Stimulated activated CD8-positive, alpha-beta memory T cell treated with anti-CD3 and anti-CD28 coated beads, Interleukin-4, amount 100 ng/mL, for 1 hour (primary cell): Measurements from ENCODE around the gene ANXA5.

Source experiments
- DNase-seq, 2 donors: peaks; one replicate each; pipeline ENCODE4 v3.0.0-alpha.2; 2020; ENCODE audit warnings: low read depth in 2 of 2, low spot score in 1 of 2

ANXA5 gene

GRCh38 chr4:121712001-121712651 lies 15.3 kb upstream of the ANXA5 start:
- DNase-seq: no peak

GRCh38 chr4:121711263-121712000 lies 14.7 kb upstream of the ANXA5 start:
- no peak for DNase-seq

DNA sequence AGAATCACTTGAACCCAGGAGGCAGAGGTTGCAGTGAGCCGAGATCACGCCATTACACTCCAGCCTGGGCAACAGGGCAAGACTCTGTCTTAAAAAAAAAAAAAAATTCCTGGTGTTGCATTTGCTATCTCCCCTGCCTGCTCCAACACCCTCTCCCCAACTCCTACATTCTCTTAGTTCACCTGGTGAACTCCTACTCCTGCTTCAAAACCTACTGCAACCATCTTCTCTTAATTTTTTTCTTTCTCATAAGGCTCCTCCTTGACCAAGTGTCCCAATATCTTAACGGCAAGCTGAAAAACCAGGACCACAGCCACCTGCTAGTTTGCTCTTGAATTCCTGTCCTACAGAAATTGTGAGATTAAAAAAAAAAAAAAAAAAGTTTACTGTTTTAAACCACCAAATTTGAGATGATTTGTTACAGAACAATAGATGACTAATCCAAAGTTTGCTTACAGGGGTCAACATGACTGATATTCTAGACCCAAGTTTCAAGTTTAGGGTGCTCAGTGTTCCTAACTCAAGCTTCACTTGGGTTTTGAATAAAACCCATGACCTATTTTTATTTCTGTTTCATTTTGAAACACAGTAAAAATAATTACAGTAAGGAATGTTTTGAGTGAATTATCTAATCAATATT lies 13.1 kb upstream of the ANXA5 start:
- no peak for DNase-seq

- DNase-seq: no peak
These were observed 10.6 kb upstream of the ANXA5 start for GRCh38 chr4:121707344-121707743.

GRCh38 chr4:121706595-121707021 lies 9.8 kb upstream of the ANXA5 start:
- peak in 1 of 2 donors; percentile 17 for DNase-seq

GRCh38 chr4:121705521-121705920 lies 8.7 kb upstream of the ANXA5 start:
- no peak for DNase-seq

DNA sequence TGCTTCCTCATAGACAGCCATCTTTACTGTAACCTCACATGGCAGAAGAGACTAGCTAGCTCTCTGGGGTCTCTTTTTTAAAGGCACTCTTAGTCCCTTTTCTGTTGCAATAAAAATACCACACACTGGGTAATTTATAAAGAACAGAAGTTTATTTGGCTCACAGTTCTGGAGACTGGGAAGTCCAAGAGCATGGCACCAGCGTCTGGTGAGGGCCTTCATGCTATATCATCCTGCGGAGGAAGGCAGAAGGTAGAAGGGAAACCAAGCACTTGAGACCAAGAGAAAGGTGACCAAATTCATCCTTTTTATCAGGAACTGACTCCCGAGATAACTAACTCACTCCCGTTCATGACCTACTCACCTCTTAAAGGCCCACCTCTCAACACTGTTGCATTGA lies 5.4 kb upstream of the ANXA5 start:
- DNase-seq: no peak

- no peak for DNase-seq
These were observed 4.5 kb upstream of the ANXA5 start for GRCh38 chr4:121701263-121701662.

- DNase-seq: no peak
These were observed 1.5 kb upstream of the ANXA5 start for GRCh38 chr4:121698236-121698671.

DNA sequence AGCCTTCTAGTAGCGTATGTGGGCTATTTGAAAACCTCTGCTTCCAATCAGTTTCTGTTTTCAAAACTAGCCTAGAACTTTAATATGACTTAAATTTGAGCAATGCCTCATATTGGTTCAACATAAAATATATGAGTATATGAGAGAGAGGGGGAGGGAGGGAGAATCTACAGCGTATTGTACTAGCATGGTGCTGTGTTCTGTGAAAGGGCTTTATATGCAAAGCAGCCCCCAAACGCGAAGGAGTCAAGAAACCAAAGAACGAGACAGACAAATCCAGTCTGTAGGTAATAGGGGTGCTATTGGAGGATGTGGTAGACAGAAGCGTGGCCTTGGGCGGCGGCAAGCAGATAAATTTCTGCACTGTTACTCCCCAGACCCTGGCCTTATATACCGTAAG lies 784 bp upstream of the ANXA5 start:
- DNase-seq: no peak

DNA sequence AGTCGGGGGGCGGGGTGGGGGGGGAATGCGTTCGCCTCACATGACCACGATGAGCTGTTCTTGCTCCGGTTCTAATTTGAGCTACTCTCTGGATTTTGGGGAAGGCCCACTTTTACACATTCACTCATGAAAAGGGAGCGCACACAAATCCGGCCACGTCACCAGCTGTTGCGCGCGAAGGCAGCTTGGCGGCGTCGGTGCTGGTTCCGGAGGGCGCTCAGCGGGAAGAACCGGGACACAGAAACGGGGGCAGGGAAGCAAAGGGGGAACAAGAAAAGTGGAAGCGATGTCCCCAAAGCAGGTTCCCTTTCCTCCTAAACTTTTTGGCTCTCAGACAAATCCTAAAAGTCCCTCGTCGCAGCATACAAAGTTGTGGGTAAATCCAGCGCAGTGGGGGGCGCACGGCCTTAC lies 605 bp downstream of the ANXA5 start:
- peak in 1 of 2 donors; percentile 10 for DNase-seq

DNA sequence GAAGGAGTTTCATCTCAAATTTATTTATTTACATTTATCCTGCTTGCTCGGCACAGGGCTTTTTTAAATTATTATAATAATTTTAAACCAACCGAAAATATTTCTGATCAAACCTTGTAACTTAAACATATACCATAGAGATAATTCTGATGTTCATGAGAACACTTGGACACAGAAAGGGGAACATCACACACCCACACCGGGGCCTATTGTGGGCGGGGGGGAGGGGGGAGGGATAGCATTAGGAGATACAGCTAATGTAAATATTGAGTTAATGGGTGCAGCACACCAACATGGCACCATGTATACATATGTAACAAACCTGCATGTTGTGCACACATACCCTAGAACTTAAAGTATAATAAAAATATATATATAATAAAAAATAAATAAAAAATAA lies 2.9 kb downstream of the ANXA5 start:
- DNase-seq: no peak

GRCh38 chr4:121693450-121693849 lies 3.3 kb downstream of the ANXA5 start:
- DNase-seq: no peak

- DNase-seq: no peak
These were observed 4.5 kb downstream of the ANXA5 start for GRCh38 chr4:121692261-121692660.

DNA sequence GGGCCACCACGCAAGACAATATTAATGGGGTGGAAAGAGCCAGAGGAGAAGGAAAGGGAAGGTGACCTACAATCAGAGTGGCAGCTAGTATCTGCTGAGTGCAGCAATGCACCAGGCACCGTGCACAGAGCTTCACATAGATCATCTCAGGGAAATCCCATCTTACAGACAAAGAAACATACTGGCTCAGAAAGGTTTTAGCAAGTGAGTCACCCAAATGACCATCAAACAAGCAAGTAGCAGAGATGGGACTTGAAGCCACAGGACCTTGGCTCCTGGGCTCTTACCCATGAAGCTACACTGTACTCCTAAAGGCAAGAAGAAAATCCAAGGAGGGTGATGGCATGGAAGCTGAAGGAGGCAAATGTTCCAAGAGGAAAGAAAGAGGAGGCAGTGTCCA lies 6.8 kb downstream of the ANXA5 start:
- no peak for DNase-seq

DNA sequence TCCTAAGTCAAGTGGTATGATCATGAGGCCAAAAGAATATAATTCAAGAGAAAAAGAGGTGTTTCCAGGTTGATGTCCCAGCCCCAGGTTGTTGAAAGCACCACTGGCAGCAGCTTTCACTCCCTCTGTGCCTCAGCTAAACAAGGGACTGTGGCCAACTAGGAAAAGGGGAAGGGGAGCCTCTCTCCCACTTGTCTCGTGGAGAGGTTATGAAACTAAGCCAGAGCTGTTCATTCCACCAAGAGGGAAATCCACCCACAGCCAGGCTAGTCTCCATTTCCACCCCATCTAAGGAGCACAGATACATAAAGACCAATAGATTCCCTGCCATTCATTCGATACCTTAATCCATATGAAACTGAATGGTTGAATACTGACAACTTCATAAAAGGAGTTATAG lies 8.1 kb downstream of the ANXA5 start:
- DNase-seq: no peak

DNA sequence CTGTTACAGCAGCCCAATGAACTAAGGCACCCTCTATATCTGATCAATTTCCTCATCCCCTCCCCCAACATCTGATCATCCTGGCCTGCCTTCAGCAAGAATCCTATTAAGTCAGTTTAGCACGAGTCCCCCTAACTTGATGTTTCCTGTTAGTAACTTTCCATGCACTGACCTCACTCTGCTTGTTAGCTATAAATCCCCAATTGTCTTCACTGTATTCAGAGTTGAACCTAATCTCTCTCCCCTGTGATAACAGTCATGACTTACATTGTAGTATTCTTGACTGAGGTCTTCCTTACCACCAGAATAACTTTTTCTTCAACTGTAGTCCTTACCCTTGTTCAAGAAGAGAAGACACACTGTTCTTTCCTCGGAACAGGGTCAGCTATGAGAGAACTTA lies 8.5 kb downstream of the ANXA5 start:
- DNase-seq: no peak

- DNase-seq: no peak
These were observed 10.5 kb downstream of the ANXA5 start for GRCh38 chr4:121686255-121686654.

- no peak for DNase-seq
These were observed 11.5 kb downstream of the ANXA5 start for GRCh38 chr4:121685257-121685656.

DNA sequence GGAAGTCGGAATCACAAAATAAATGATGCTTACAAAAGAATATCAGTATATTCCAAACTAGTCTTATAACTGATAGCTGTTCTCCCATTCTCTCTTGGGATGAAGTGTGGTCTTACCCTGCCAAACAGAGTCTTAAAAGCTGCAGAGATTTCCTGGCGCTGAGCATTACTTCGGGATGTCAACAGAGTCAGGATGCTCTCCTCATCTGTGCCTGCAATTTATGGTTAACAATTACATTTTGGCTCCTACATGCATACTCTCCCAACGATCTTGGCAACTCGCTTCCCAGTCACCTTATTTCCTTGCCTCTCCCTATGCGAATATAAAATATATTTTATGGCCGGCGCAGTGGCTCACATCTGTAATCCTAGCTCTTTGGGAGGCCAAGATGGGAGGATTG lies 12.2 kb downstream of the ANXA5 start:
- DNase-seq: no peak

DNA sequence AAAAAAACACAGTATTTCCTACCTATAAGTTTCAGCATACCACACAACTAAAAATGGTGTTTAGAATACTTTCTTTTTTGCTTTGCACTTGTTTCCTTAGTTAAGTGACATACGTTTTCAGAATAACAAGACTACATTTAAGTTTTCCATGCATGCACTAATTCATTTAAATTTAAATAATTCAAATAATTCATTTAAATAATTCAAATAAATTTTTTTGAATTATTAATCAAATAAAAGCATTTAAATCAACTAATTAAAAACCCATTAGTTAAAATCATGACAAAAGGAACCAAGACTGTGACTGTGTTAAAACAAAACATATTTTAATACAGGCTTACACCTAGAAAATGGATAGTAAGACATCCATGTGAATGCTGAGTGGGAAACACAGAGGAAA lies 12.8 kb downstream of the ANXA5 start:
- no peak for DNase-seq

GRCh38 chr4:121680571-121680970 lies 16.2 kb downstream of the ANXA5 start:
- DNase-seq: no peak
